Fibroblast of upper back skin (primary cell): ENCODE measurements around the gene SF1.

ENCODE experiments used
- DNase-seq: peaks from one replicate; pipeline ENCODE4 v3.0.0-alpha.2; 2013

Gene SF1

GRCh38 chr11:64759131-64759721, 19.1 kb downstream of the SF1 start:
- no peak for DNase-seq

- no peak for DNase-seq
These were observed 19.8 kb downstream of the SF1 start for GRCh38 chr11:64758330-64759079.

- no peak for DNase-seq
These were observed 20.6 kb downstream of the SF1 start for GRCh38 chr11:64757549-64758329.

- no peak for DNase-seq
These were observed 22.5 kb downstream of the SF1 start for GRCh38 chr11:64755681-64756361.

GRCh38 chr11:64754919-64755662, 23.3 kb downstream of the SF1 start:
- DNase-seq: no peak

GRCh38 chr11:64754124-64754918, 24.0 kb downstream of the SF1 start:
- no peak for DNase-seq

GRCh38 chr11:64753380-64754123, 24.8 kb downstream of the SF1 start:
- DNase-seq: no peak

- no peak for DNase-seq
These were observed 25.3 kb downstream of the SF1 start for GRCh38 chr11:64753019-64753379.

- no peak for DNase-seq
These were observed 26.0 kb downstream of the SF1 start for GRCh38 chr11:64752175-64752970.

GRCh38 chr11:64751580-64751979, 26.8 kb downstream of the SF1 start:
- no peak for DNase-seq

- no peak for DNase-seq
These were observed 27.2 kb downstream of the SF1 start for GRCh38 chr11:64751136-64751535.

- no peak for DNase-seq
These were observed 27.8 kb downstream of the SF1 start for GRCh38 chr11:64750361-64751054.

- peak; percentile 85 for DNase-seq
These were observed 30.2 kb downstream of the SF1 start for GRCh38 chr11:64747961-64748665.

- DNase-seq: no peak
These were observed 31.9 kb downstream of the SF1 start for GRCh38 chr11:64746486-64746885.

- DNase-seq: no peak
These were observed 32.6 kb downstream of the SF1 start for GRCh38 chr11:64745521-64746328.

GRCh38 chr11:64745189-64745520, 33.2 kb downstream of the SF1 start:
- DNase-seq: no peak

- DNase-seq: no peak
These were observed 33.7 kb downstream of the SF1 start for GRCh38 chr11:64744544-64745188.
